22Rv1 (cell line): Measurements from ENCODE around the gene MTOR.

ENCODE experiments used
- H3K27ac ChIP-seq: fragments of 450-650 bp; 2 replicates; pipeline ENCODE4 v1.5.1; 2017
- ZFX ChIP-seq: fragments of 450-650 bp; IDR thresholded peaks from 2 replicates; pipeline ENCODE4 v1.6.1; 2017; ENCODE audit warnings: antibody characterized with exemption, borderline replicate concordance
- TF ChIP-seq, protein P1 (sequence below): fragments of 450-650 bp; IDR thresholded peaks from 2 replicates; pipeline ENCODE4 v1.5.1; 2017; ENCODE audit warnings: mild to moderate bottlenecking

The MTOR gene

DNA sequence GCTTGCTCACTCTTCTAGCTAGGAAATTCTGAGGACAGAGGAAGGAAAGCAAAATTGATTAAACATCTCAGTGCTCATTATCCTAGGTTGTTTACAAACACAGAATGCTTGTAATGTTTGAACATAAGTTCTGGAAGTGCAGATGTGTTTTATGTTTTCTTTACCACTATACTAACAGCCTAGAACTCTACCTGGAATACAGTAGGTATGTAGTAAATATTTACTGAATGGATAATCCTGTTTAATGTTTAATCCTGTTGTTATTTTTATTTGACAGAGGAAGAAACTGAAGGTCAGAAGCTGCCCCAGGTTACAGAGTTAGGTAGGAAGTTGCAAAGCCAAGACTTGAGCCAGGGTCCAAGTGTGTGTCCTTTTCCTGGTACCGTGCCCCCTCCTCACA lies 6.1 kb downstream of the MTOR start:
- TF ChIP-seq, protein P1, sequence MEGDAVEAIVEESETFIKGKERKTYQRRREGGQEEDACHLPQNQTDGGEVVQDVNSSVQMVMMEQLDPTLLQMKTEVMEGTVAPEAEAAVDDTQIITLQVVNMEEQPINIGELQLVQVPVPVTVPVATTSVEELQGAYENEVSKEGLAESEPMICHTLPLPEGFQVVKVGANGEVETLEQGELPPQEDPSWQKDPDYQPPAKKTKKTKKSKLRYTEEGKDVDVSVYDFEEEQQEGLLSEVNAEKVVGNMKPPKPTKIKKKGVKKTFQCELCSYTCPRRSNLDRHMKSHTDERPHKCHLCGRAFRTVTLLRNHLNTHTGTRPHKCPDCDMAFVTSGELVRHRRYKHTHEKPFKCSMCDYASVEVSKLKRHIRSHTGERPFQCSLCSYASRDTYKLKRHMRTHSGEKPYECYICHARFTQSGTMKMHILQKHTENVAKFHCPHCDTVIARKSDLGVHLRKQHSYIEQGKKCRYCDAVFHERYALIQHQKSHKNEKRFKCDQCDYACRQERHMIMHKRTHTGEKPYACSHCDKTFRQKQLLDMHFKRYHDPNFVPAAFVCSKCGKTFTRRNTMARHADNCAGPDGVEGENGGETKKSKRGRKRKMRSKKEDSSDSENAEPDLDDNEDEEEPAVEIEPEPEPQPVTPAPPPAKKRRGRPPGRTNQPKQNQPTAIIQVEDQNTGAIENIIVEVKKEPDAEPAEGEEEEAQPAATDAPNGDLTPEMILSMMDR, result no peak
- no peak for TF ChIP-seq ZFX
- peak overlapping the region; percentile 91 for H3K27ac ChIP-seq

DNA sequence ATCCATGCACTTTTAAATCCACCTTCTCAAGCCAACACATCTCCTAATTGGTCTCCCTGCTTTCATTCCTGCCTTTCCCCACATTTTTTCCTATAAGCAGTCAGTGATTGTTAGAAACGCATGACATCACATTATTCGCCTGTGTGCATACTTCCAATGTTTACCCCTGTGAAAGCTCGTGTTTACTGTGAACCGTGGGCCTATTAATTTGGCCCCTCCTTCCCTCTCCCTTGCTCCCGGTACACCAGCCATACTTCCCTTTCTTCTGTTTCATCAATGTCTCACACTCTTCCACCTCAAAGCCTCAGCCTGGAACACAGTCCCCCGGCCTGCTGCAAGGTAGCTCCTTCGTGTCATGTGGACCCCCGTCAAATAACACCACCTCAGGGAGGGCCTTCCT lies 9.1 kb downstream of the MTOR start:
- TF ChIP-seq, protein P1, result no peak
- no peak for TF ChIP-seq ZFX
- H3K27ac ChIP-seq, result peak overlapping the region; percentile 33; the same call in 1 of the 2 replicates

DNA sequence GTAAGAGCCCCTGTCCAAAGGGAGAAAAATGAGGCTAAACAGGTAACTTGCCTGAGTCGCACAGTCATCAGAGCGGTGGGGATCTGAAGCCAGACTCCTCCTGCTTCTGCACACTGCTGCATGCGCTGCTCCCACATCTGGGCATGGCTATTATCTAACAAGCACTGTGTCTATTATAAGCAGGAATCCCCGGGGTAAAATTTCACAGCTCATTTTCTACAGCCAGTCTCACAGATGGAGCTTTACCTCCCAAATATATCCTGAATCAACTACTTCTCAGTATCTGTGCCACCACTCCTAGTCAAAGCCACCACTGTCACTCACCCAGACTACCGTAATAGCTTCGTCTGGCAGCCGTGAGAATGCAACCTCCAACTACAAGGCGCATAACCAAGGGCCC lies 9.8 kb downstream of the MTOR start:
- TF ChIP-seq, protein P1, result no peak
- no peak for TF ChIP-seq ZFX
- peak overlapping the region; percentile 33; the same call in 1 of the 2 replicates for H3K27ac ChIP-seq

DNA sequence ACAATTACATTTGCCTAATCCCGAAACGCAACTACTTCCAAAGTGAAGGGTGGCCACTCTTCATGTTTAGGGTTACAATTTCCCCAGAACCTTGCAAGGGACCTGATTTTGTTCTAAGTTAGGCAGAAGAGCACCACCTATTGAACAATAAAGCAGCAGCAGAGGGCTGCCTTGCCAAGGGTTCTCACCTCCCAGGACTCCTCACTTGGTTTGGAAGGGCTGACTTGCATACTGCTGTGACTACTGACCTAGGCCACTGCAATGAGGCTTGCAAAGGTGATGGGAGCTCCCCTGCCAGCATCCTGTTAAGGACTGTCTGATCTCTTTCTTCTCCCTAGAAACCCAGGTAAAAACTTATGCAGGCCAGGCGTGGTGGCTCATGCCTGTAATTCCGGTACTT lies 14.2 kb downstream of the MTOR start:
- TF ChIP-seq ZFX, result no peak
- TF ChIP-seq, protein P1, result 0 out of 2 replicates have a peak, but pooled peaks have one; percentile 6
- no peak overlapping the region for H3K27ac ChIP-seq

DNA sequence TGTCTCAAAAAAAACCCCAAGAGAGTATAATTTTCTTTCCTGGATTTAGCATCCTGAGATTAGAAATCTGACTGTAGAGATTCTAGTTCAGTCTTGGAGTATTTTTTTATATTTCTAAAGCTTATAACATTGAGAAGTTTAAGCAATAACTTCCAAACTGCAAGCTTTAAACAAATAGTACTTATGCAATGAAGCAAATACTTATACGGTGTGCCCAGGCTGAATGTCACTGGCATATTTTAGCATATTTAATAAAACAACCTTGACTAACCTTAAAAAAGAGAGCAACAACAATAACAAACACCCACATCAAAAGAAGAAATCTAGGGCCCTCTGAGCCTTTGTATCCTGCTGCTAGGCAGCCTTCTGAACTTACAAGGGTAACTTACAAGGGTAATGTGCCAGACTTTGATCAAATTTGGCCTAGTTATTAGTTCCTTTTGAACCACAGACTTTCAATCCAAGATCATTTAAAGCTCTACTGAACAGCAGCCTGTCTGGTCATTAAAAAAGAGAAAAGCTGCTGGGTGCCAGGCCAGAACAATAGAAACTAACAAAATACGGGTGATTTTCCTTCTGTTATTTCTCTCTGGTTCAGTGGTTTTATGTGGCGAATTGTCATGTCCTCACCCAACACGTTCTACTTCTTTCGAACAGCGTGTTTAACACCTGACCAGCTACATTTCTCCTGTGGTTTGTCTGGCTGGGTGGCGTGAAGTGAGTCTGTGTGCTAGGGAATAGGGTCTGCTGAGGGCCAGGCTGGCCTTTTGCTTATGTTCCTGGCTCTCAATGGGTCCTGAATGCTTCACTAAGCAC lies 16.2 kb downstream of the MTOR start:
- no peak for TF ChIP-seq ZFX
- TF ChIP-seq, protein P1, result no peak
- no peak overlapping the region; the same call in 1 of the 2 replicates for H3K27ac ChIP-seq

DNA sequence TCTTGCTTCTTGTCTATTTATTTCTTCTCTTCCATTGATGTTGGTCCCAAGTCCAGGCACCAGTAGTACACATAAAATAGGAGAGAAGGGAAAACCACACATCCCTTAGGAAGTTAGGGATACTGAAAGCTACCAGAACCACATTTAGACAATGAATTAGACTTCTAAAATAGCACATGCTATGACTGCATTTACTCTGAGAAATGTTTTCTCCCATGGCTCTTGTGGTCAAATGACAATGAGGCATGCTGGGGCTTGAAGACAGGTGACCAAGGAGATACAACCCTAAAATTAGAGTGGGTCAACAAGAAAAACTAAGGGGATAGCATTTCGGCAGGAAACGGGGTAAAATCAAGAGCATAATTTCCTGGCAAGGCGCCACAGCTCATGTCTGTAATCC lies 17.1 kb downstream of the MTOR start:
- no peak overlapping the region for H3K27ac ChIP-seq
- TF ChIP-seq, protein P1, result no peak

DNA sequence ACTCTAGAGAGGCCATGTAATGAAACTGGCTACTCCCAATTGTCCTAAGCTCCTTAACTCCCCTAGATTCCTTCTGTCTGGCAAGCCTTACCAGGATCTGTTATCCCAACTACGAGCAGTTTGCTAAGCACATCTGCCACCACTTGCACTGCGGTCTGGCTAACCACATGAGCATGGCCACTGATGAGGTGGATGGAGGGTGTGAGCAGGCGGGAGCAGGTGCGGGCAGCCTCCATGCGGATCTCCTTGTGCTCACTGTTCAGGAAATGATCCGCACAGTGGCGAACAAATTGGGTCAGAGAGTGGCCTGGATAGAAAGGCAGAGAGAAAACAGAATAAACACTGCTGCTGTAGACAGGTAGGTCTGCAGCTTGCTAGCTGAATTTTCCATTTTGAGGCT lies 24.0 kb downstream of the MTOR start:
- TF ChIP-seq ZFX, result no peak
- TF ChIP-seq, protein P1, result no peak
- H3K27ac ChIP-seq, result no peak overlapping the region
